NCI-H2196 (cell line): Measurements from ENCODE around the gene EIF4EBP2.

Source experiments
- DNase-seq: peaks from one replicate; lab custom pipeline; 2025; ENCODE audit not compliant: unreplicated experiment; lab: John Stamatoyannopoulos, UW

Gene EIF4EBP2

GRCh38 chr10:70404036-70404786 is at the start of gene EIF4EBP2:
EIF4EBP2 (plus strand) TSS chr10:70404145; CDS start chr10:70404402, 257 bp downstream.
- peak; percentile 75 for DNase-seq

- DNase-seq: no peak
Measured at GRCh38 chr10:70354556-70354955, 49.4 kb upstream of the EIF4EBP2 start.

DNA sequence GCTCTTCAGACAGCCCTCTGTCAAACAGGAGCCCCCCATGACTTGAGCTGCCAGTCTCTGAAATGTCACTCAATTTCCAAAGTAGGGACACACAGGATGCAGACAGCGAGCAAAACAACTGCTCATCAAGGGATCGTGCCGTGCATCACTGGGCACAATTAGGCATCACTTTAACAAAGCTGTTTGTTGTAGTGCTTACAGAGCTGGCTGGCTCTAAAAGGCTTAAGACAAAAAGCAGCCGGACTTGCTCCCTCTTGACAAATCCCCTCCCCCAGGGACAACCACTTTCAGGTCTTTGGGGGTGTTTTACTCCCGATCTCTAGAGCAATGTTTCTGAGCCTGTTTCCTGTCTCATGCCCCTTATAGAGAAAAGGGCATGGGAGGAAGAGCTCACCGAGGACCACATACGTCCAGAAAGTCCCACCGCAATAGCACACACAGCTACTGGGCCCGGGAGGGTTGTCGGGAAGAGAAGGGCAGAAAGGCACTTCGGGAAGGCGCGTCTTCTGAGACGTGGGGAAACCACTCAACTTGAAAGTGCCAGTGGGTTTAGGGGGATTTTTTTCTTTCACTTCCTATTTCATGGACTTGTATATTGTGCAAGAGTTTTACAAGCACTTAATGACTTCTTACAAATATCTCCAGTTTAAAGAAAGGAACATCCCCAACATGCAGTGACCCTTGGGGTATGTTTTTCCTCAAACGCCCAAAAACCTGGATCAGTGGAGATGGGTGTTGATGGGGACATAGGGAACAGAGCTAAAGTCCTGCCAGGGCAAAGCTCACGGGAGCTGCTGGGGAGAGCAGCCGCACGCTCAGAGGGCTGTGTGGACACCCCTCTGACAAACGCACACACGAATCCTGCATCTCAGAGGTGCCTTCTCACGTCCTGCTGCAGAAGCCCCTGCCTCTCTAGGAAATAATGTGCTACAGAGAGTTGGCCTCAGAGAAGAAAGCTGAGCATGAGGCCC is 48.6 kb upstream of the EIF4EBP2 start:
- DNase-seq: no peak

GRCh38 chr10:70357565-70357964 is 46.4 kb upstream of the EIF4EBP2 start:
- DNase-seq: no peak

DNA sequence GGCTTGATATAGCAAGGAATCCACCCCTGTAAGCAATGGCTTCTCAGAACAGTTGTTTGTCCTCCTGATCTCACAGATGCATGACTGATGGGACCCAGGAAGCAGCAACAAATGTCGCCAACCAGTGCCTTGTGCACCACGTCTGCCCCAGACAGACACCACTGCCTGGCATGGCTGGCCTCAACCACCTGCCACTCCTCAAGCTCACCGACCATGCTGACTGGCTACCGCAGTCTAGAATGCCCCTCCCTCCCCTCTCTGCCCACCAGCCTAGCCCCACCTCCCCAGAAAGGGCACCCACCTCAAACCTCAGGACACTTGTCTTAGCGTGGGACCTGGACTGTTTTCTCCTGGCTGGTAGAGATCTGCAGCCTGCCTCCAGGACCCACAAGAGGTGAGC is 45.5 kb upstream of the EIF4EBP2 start:
- no peak for DNase-seq

DNA sequence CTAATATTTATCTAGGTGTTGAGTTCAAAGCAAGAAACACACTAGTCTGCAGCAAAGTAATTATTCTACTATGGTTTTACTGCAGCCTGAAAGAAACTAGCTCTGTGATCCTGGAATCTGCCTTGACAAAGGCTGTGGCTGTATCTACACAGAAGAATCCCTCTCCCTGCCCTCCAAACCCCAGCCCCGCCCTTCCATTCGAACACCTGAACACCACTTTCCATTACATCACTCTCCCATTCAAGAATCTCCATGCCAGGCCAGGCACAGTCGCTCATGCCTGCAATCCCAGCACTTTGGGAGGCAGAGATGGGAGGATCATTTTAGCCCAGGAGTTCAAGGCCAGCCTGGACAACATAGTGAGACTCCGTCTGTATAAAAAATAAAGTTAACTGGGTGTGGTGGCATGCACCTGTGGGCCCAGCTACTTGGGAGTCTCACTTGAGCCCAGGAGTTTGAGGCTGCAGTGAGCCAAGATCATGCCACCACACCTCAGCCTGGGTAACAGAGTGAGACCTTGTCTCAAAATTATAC is 44.9 kb upstream of the EIF4EBP2 start:
- peak; percentile 2 for DNase-seq

GRCh38 chr10:70360215-70360614 is 43.7 kb upstream of the EIF4EBP2 start:
- no peak for DNase-seq

GRCh38 chr10:70362328-70362727 is 41.6 kb upstream of the EIF4EBP2 start:
- no peak for DNase-seq

DNA sequence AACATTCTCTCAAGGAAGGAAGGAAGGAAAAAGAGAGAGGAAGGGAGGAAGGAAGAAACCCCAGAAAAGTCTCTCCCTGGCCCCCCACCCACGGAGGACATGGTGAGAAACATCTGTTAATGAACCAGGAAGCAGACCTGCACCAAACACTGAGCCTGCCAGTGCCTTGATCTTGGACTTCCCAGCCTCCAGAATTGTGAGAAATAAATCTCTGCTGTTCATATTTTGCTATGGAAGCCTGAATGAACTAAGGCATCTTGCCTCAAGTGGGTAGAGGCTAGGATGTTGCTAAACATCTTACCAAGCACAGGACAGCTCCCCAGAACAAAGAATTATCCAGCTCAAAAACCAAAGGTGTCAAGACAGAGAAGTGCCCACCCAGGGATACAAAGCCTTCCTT is 40.7 kb upstream of the EIF4EBP2 start:
- no peak for DNase-seq

GRCh38 chr10:70363971-70364771 is 39.8 kb upstream of the EIF4EBP2 start:
- peak; percentile 78 for DNase-seq

GRCh38 chr10:70364772-70365091 is 39.2 kb upstream of the EIF4EBP2 start:
- DNase-seq: no peak

DNA sequence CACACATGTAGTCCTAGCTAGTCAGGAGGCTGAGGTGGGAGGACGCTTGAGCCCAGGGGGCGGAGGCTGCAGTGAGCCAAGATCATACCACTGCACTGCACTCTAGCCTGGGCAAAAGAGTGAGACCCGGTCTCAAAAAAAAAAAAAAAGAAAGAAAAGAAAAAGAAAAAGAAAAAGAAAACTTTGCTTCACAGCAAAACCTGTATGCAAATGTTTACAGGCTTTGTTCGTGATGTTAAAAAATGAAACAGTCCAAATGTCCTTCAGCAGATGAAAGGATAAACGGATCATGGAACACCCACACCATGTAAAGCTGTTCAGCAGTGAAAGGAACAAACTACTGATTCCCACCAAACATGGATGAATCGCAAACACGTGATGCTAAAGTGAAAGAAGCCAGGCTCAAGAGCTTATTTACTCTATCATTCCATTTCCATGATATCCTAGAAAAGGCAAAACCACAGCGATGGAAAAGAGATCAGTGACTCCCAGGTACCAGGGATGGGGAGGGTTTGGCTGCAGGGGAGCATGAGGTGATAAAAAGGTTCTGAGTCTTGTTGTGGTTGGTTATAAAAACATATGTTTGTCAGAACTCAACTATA is 36.6 kb upstream of the EIF4EBP2 start:
- DNase-seq: no peak

GRCh38 chr10:70368774-70369482 is 35.0 kb upstream of the EIF4EBP2 start:
- no peak for DNase-seq

DNA sequence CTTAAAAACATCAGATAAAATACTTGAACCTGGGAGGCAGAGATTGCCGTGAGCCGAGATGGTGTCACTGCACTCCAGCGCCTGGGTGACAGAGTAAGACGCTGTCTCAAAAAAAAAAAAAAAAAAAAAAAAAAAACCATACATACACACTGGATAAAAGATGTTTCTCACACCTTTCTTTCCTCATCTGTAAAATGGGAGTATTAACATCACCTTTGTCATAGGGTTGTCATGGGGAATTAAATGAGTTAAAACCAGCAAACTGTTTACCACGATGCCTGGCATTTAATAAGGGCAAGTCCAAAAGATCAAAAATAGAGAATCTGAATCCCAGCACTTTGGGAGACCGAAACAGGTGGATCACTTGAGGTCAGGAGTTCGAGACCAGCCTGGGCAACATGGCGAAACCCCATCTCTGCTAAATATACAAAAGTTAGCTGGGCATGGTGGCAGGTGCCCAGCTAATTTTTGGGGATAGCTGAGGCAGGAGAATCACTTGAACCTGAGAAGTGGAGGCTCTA is 34.4 kb upstream of the EIF4EBP2 start:
- DNase-seq: no peak

DNA sequence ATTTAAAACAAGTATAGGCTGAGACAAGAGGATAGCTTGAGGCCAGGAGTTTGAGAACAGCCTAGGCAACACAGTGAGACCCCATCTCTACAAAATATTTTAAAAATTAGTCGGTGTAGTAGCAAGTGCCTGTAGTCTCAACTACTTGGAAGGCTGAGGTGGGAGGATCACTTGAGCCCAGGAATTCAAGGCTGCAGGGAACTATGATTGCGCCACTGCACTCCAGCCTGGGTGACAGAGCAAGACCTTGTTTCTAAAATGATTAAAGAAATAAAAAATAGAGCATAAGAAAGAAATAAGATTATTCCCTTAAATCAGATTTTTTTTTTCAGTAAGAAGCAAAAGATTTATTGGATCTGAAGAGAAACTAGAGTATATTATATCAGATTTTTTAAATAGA is 33.2 kb upstream of the EIF4EBP2 start:
- DNase-seq: no peak

DNA sequence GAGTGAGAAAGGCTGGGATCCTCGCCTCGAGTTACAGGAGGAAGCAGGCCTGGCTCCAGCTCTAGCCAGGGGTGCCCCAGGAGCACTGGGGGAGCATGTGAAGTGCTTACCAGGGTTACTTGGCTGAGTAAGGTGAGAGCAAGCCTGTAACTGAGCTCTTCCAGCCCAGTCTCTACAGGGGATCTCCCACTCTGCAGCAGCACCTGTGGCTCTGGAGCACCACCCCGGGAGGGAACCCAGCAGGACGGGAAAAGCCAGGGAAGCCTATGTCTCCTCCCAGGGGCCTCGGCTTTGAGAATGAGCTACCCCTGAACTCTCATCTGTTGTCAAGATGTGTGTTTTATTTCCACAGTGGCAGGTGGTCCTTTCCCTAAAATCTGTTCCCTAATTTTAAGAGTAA is 32.1 kb upstream of the EIF4EBP2 start:
- no peak for DNase-seq

GRCh38 chr10:70374775-70375614 is 28.9 kb upstream of the EIF4EBP2 start:
- DNase-seq: no peak

GRCh38 chr10:70376436-70377378 is 27.2 kb upstream of the EIF4EBP2 start:
- no peak for DNase-seq
